Heart left ventricle (tissue), 13 donors: ENCODE measurements around the gene TUBB2B.
"Not testable (repeated sequence)": the region's sequence is repeated elsewhere in the genome, so short reads cannot be mapped to it uniquely, and the experiment has no call there.

Source experiments
- CTCF ChIP-seq, 12 donors: fragments of 200-600 bp; sonication (generic) in 4 of 12; IDR thresholded peaks; one replicate each; pipeline versions ENCODE4 v1.5.0 to v1.8.0; 2018 to 2022; ENCODE audit warnings: antibody characterized with exemption in 12 of 12, mild to moderate bottlenecking in 5 of 12
- POLR2A ChIP-seq, 2 donors: fragments of 450-650 bp; IDR thresholded peaks; one replicate each; pipeline ENCODE4 v1.6.1; 2017; ENCODE audit warnings: antibody characterized with exemption in 2 of 2, mild to moderate bottlenecking in 2 of 2, moderate library complexity in 2 of 2
- donor health status: ischemic (EF 13 %, LVEDD 7.1; RV severe dilation, severe dysfunction).
- donor health status: DM: no; HTN: yes; CAD: no.
- donor health status: DM: no; HTN: no; CAD: no.
- donor health status: ischemic (EF 25% LVEDD 6.9; RV normal size, moderate dysfunction).
- donor health status: ischemic (EF 25% LVEDD 5.7; RV mildly dilated, moderate dysfunction).
- donor health status: ischemic (EF 35%, LVEDD 5.7; RV mildly dilated, moderate dysfunction).
- donor health status: nonischemic (EF 11% LVEDD 7.7; RV severe dilation, severe dysfunction).
- donor health status: DM: yes; HTN: yes; CAD: no.
- donor health status: PGD.
- donor health status: ischemic (EF 29% LVEDD 5.4; RV normal size, mild dysfunction).
- donor health status: nonischemic (EF 23%, LVEDD 6.1; RV moderate dilation, normal function).

GRCh38 chr6:3241745-3242144, 14.3 kb upstream of the TUBB2B start:
- TF ChIP-seq CTCF, POLR2A (IDR thresholded peaks at IDR 0.05): not testable (repeated sequence)
